Endothelial cell of umbilical vein (primary cell): ENCODE measurements around the gene AGAP3. TPM values are rescaled to one million over a fixed set of nuclear protein-coding genes. Genes with fewer than 3 reads are reported as not detected.
A peak's percentile ranks its signal among the peaks of the same experiment; 100 is the strongest.

Experiments
- BruUV-seq: library from RNA; stranded (reverse); fragments of 400-500 nt; replicated peaks from 2 replicates; lab custom pipeline; 2021; lab: Mats Ljungman, UMichigan
- CTCF ChIA-PET: fragments of 300-600, 350-600 bp; sonication (Branson Sonifier 250); formaldehyde crosslinking; loops from one replicate; lab custom pipeline; 2021; ENCODE audit warnings: antibody characterized with exemption, inconsistent platforms; lab: Charles Lee
- POLR2A ChIA-PET: fragments of 300-600, 350-600 bp; sonication (Branson Sonifier 250); formaldehyde crosslinking; loops from one replicate; lab custom pipeline; 2021; ENCODE audit warnings: antibody characterized with exemption, inconsistent platforms; lab: Charles Lee
- DNase-seq: peaks from one replicate; pipeline ENCODE4 v3.0.0-alpha.2; 2011; ENCODE audit warnings: low read depth, low spot score
- FAIRE-seq: peaks from 2 replicates; lab custom pipeline; 2011; peaks lifted over from hg19 to GRCh38; lab: Jason Lieb, UNC
- H2AFZ ChIP-seq: 2 replicates; pipeline ENCODE4 v1.6.0; 2012; ENCODE audit warnings: low read depth, low read length, control low read depth, inconsistent platforms
- H3K27ac ChIP-seq: 2 replicates; pipeline ENCODE4 v1.5.1; 2011; ENCODE audit warnings: low read depth, mild to moderate bottlenecking, control low read depth, low read length, moderate library complexity; ENCODE audit not compliant: insufficient read depth
- H3K27me3 ChIP-seq, 2 experiments: 2 replicates each; pipeline versions ENCODE4 v1.6.0 to v1.6.1; 2011; ENCODE audit warnings: low read length in 2 of 2, mixed read lengths in 1 of 2; ENCODE audit not compliant: control insufficient read depth in 2 of 2, insufficient read depth in 2 of 2
- H3K36me3 ChIP-seq, 2 experiments: 2 replicates in 1 of 2; 3 replicates in 1 of 2; pipeline ENCODE4 v1.5.1; 2011; ENCODE audit warnings: low read length in 2 of 2, mild to moderate bottlenecking in 1 of 2, moderate library complexity in 1 of 2; ENCODE audit not compliant: control insufficient read depth in 2 of 2, insufficient read depth in 2 of 2; ENCODE audit errors: extremely low read depth in 1 of 2
- H3K4me1 ChIP-seq: 3 replicates; pipeline ENCODE4 v1.5.1; 2011; ENCODE audit warnings: mild to moderate bottlenecking, low read length; ENCODE audit not compliant: control insufficient read depth, insufficient read depth; ENCODE audit errors: extremely low read depth
- H3K4me2 ChIP-seq: 2 replicates; pipeline ENCODE4 v1.6.1; 2011; ENCODE audit warnings: low read length, control low read depth, mixed read lengths; ENCODE audit not compliant: insufficient read depth
- H3K4me3 ChIP-seq, 3 experiments: fragments of 200-600 bp in 1 of 3; sonication (generic), shearing (Covaris generic) in 1 of 3; replicated peaks in 1 of 3; 2 replicates each; pipeline ENCODE4 v1.5.1; 2011 to 2016; ENCODE audit warnings: control low read depth in 3 of 3, low read length in 3 of 3, mild to moderate bottlenecking in 2 of 3, inconsistent platforms in 1 of 3, low read depth in 1 of 3, moderate library complexity in 1 of 3; ENCODE audit not compliant: insufficient read depth in 1 of 3
- H3K79me2 ChIP-seq: 2 replicates; pipeline ENCODE4 v1.6.0; 2012; ENCODE audit warnings: low read length, inconsistent platforms; ENCODE audit not compliant: control insufficient read depth, insufficient read depth
- H3K9ac ChIP-seq: replicated peaks from 2 replicates; pipeline ENCODE3; 2011; ENCODE audit warnings: low read length, control low read depth; ENCODE audit not compliant: insufficient read depth; ENCODE audit errors: extremely low read depth
- H3K9me1 ChIP-seq: replicated peaks from 3 replicates; pipeline ENCODE4 v1.6.0; 2011; ENCODE audit warnings: mild to moderate bottlenecking, low read length; ENCODE audit not compliant: control insufficient read depth, insufficient read depth; ENCODE audit errors: extremely low read depth
- H3K9me3 ChIP-seq: replicated peaks from 2 replicates; pipeline ENCODE4 v1.5.1; 2012; ENCODE audit warnings: low read length, inconsistent platforms; ENCODE audit not compliant: control insufficient read depth, insufficient read depth
- H4K20me1 ChIP-seq: replicated peaks from 2 replicates; pipeline ENCODE3; 2011; ENCODE audit warnings: mild to moderate bottlenecking, low read length; ENCODE audit not compliant: control insufficient read depth, insufficient read depth; ENCODE audit errors: extremely low read depth
- CTCF ChIP-seq, 2 donors: IDR thresholded peaks; 1 replicate in 1 of 2; 2 replicates in 1 of 2; pipeline ENCODE4 v1.5.1; 2011; ENCODE audit warnings: low read length in 2 of 2, mild to moderate bottlenecking in 2 of 2, moderate library complexity in 2 of 2, control low read depth in 1 of 2, inconsistent platforms in 1 of 2, low read depth in 1 of 2; ENCODE audit not compliant: insufficient read depth in 1 of 2; ENCODE audit errors: extremely low read depth in 1 of 2
- MYC ChIP-seq: IDR thresholded peaks from one replicate; pipeline ENCODE4 v1.6.1; 2011; ENCODE audit warnings: mild to moderate bottlenecking, low read depth, low read length
- POLR2AphosphoS5 ChIP-seq: IDR thresholded peaks from 2 replicates; pipeline ENCODE4 v1.6.1; 2012; ENCODE audit warnings: low read depth, mild to moderate bottlenecking, control low read depth, low read length, moderate library complexity; ENCODE audit not compliant: insufficient read depth
- dilution Hi-C: fragments of 300-500 bp; cut with MboI; formaldehyde crosslinking; loops from one replicate; pipeline ENCODE4 v1.15.0; 2019; ENCODE audit warnings: low sequenced_read_pairs; ENCODE audit not compliant: extremely low pct_ligation_motif_present
- intact Hi-C: fragments of 100-400 bp; cut with micrococcal nuclease; formaldehyde crosslinking; loops from one replicate; pipeline ENCODE4 v1.10.0; 2022
- polyA plus RNA-seq, 4 experiments: library from polyadenylated mRNA; depleted of rRNA in 3 of 4; stranded (reverse) in 3 of 4; unstranded in 1 of 4; fragments of >200 nt; gene quantifications; 2 replicates each; pipeline versions ENCODE4 v1.2.1 to v1.2.3, GENCODE V29; 2011 to 2012; ENCODE audit warnings: missing spikeins in 1 of 4
- total RNA-seq: library from RNA; stranded (reverse); gene quantifications from 2 replicates; pipeline ENCODE4 v1.2.3, GENCODE V29; 2021

Gene AGAP3
- total and polyA plus RNA-seq, 2 donors (not counting 3 experiments of a cell fraction or from before 2014, with no cell fraction given), result 171 to 174 TPM

- peak; percentile 38 for FAIRE-seq
- peak overlapping the region; percentile 98 for H3K27ac ChIP-seq
- H3K4me1 ChIP-seq, result peaks cover 50% of the 10 kb centered on the region
- CTCF ChIA-PET, result interaction anchor here (0.7 to 4.5 kb wide), 9 partner anchors 16 to 104 kb away, joined by 3 to 29 read pairs (median 5); partner anchors contain the start of gene ABCB8
- dilution Hi-C loops, result no loop called here
- TSS peak; percentile 62 for BruUV-seq
- intact Hi-C loops, result loop anchor here (2.0 kb wide), 1 partner anchor 49 kb away; no protein-coding TSS in a partner anchor
- TF ChIP-seq MYC (no peak), POLR2AphosphoS5 (no peak), CTCF (IDR thresholded peaks at IDR 0.05; ENCODE audit: extremely low read depth in 1 of 2, insufficient read depth in 1 of 2, low read depth in 1 of 2, low read length in 2 of 2) (no peak)
- H2AFZ ChIP-seq, result no peak overlapping the region
- H3K9me3 ChIP-seq, result no peaks in the 10 kb centered on the region
- peak; percentile 39 for DNase-seq
- H3K9ac ChIP-seq, result peak overlapping the region; percentile 78
- no peaks in the 10 kb centered on the region for H4K20me1 ChIP-seq
- no peaks in the 10 kb centered on the region for H3K27me3 ChIP-seq
- peaks cover 59% of the 10 kb centered on the region for H3K79me2 ChIP-seq
- H3K4me3 ChIP-seq, result peak overlapping the region; percentile 81 to 96 (median 82)
- H3K4me2 ChIP-seq, result peak overlapping the region; percentile 94
- POLR2A ChIA-PET, result interaction anchor here (0.6 kb wide), 1 partner anchor 701 kb away, joined by 7 read pairs; no protein-coding TSS in a partner anchor
- H3K36me3 ChIP-seq, result peaks cover 0 to 4% of the 10 kb centered on the region in 2 experiments
- H3K9me1 ChIP-seq, result no peaks in the 10 kb centered on the region
Measured at GRCh38 chr7:151088019-151088855, 2.0 kb downstream of the AGAP3 start.
